SK-N-SH (cell line): ENCODE data around the gene PPP1R18. TPM values are rescaled to one million over a fixed set of nuclear protein-coding genes. Genes with fewer than 3 reads are reported as not detected.
A peak's percentile ranks its signal among the peaks of the same experiment; 100 is the strongest.
"Not testable (repeated sequence)": the region's sequence is repeated elsewhere in the genome, so short reads cannot be mapped to it uniquely, and the experiment has no call there.

Source experiments
- CTCF ChIA-PET: fragments of 300-600, 350-600 bp; formaldehyde crosslinking; extraction: SDS; loops from one replicate; lab custom pipeline; 2021; lab: Yijun Ruan, JAX
- POLR2A ChIA-PET: fragments of 350-600 bp; sonication (Branson Sonifier 250); formaldehyde crosslinking; extraction: SDS; loops from one replicate; lab custom pipeline; 2020; ENCODE audit warnings: antibody characterized with exemption, inconsistent platforms; lab: Yijun Ruan, JAX
- DNase-seq: peaks from one replicate; pipeline ENCODE4 v3.0.0; 2012
- H2AFZ ChIP-seq: fragments of 200-600 bp; sonication (generic); 2 replicates; pipeline ENCODE4 v1.8.1; 2016; ENCODE audit warnings: antibody characterized with exemption, mild to moderate bottlenecking, low read depth
- H3F3A ChIP-seq: fragments of 200-600 bp; sonication (generic); replicated peaks from 2 replicates; pipeline ENCODE3; 2016; ENCODE audit warnings: antibody characterized with exemption, mild to moderate bottlenecking; ENCODE audit not compliant: insufficient read depth
- H3K27ac ChIP-seq, 2 experiments: fragments of 200-500 bp in 1 of 2; fragments of 200-600 bp in 1 of 2; sonication (Bioruptor generic) in 1 of 2; sonication (generic), shearing (Covaris generic) in 1 of 2; 2 replicates each; pipeline versions ENCODE4 v1.5.1 to v1.6.1; 2014 to 2016; ENCODE audit warnings: low read depth in 2 of 2, inconsistent platforms in 1 of 2, low read length in 1 of 2, mild to moderate bottlenecking in 1 of 2, mixed read lengths in 1 of 2
- H3K27me3 ChIP-seq: fragments of 200-600 bp; sonication (generic), shearing (Covaris generic); 2 replicates; pipeline ENCODE4 v1.6.1; 2016; ENCODE audit warnings: mixed run types; ENCODE audit not compliant: insufficient read depth
- H3K36me3 ChIP-seq, 2 experiments: fragments of 200-500 bp in 1 of 2; fragments of 200-600 bp in 1 of 2; sonication (Bioruptor generic) in 1 of 2; sonication (generic) in 1 of 2; replicated peaks in 1 of 2; 2 replicates each; pipeline versions ENCODE3 to v1.5.1; 2014 to 2016; ENCODE audit warnings: low read length in 1 of 2, mild to moderate bottlenecking in 1 of 2; ENCODE audit not compliant: insufficient read depth in 2 of 2, control insufficient read depth in 1 of 2
- H3K4me1 ChIP-seq, 2 experiments: fragments of 200-500 bp in 1 of 2; fragments of 200-600 bp in 1 of 2; sonication (Bioruptor generic) in 1 of 2; sonication (generic), shearing (Covaris generic) in 1 of 2; 2 replicates each; pipeline versions ENCODE4 v1.5.1 to v1.6.1; 2014 to 2016; ENCODE audit warnings: low read depth in 1 of 2, low read length in 1 of 2, mixed run types in 1 of 2; ENCODE audit not compliant: insufficient read depth in 2 of 2, control insufficient read depth in 1 of 2
- H3K4me2 ChIP-seq: fragments of 200-600 bp; sonication (generic), shearing (Covaris generic); 2 replicates; pipeline ENCODE4 v1.6.1; 2017; ENCODE audit warnings: mixed run types
- H3K4me3 ChIP-seq, 2 experiments: fragments of 200-500 bp in 1 of 2; fragments of 200-600 bp in 1 of 2; sonication (Bioruptor generic) in 1 of 2; sonication (generic), shearing (Covaris generic) in 1 of 2; 2 replicates each; pipeline versions ENCODE4 v1.5.1 to v1.8.1; 2014 to 2016; ENCODE audit warnings: low read depth in 2 of 2, inconsistent platforms in 1 of 2, low read length in 1 of 2, mild to moderate bottlenecking in 1 of 2, mixed read lengths in 1 of 2, moderate library complexity in 1 of 2
- H3K79me2 ChIP-seq: fragments of 200-600 bp; sonication (generic); 2 replicates; pipeline ENCODE4 v1.8.1; 2017; ENCODE audit warnings: mild to moderate bottlenecking; ENCODE audit not compliant: insufficient read depth
- H3K9ac ChIP-seq: fragments of 200-600 bp; sonication (generic); 2 replicates; pipeline ENCODE4 v1.6.1; 2017; ENCODE audit warnings: mixed run types
- H3K9me2 ChIP-seq: fragments of 200-600 bp; sonication (generic); 2 replicates; pipeline ENCODE4 v1.6.1; 2017; ENCODE audit warnings: mixed run types
- H3K9me3 ChIP-seq: fragments of 200-600 bp; sonication (generic); 2 replicates; pipeline ENCODE4 v1.6.1; 2017; ENCODE audit warnings: mixed run types, mild to moderate bottlenecking, moderate library complexity
- H4K20me1 ChIP-seq: fragments of 200-600 bp; sonication (generic); 2 replicates; pipeline ENCODE4 v1.6.1; 2017; ENCODE audit warnings: mild to moderate bottlenecking, mixed run types; ENCODE audit not compliant: insufficient read depth
- CTCF ChIP-seq: fragments of 200-600 bp; sonication (generic); IDR thresholded peaks from 2 replicates; pipeline ENCODE4 v1.6.1; 2017; ENCODE audit warnings: antibody characterized with exemption, mild to moderate bottlenecking, moderate library complexity
- EZH2phosphoT487 ChIP-seq: fragments of 200-600 bp; sonication (generic); IDR thresholded peaks from 2 replicates; pipeline ENCODE4 v1.6.1; 2017; ENCODE audit warnings: low read depth, mixed run types, mild to moderate bottlenecking, antibody characterized with exemption, moderate library complexity, borderline replicate concordance
- IRF3 ChIP-seq: fragments of 150-350 bp; IDR thresholded peaks from 2 replicates; pipeline ENCODE4 v1.6.1; 2016; ENCODE audit warnings: mild to moderate bottlenecking, low read depth, low read length
- MAX ChIP-seq: IDR thresholded peaks from 2 replicates; pipeline ENCODE4 v1.4.0; 2012; ENCODE audit warnings: low read depth
- MXI1 ChIP-seq: IDR thresholded peaks from 2 replicates; pipeline ENCODE4 v1.6.1; 2012; ENCODE audit warnings: mild to moderate bottlenecking, low read depth, low read length, improper control_type of control experiment
- SMC3 ChIP-seq: IDR thresholded peaks from 2 replicates; pipeline ENCODE4 v1.6.1; 2012; ENCODE audit warnings: low read depth, low read length, improper control_type of control experiment
- WGBS: methylation state at CpG from one replicate; pipeline ENCODE4 v1.1.6; 2017; ENCODE audit warnings: low lambda C conversion rate; 5-methylcytosine and 5-hydroxymethylcytosine counted together
- polyA plus RNA-seq, 3 experiments: library from polyadenylated mRNA; depleted of rRNA; stranded (reverse); fragments of >200 nt; gene quantifications; 2 replicates each; pipeline ENCODE4 v1.2.3, GENCODE V29; 2012

Gene PPP1R18
- polyA plus RNA-seq, 1 of the 3 experiments (the other 2 are of a cell fraction), result 73.2 TPM

- ChIA-PET POLR2A (no interaction called here), CTCF (interaction anchor here (1.1 to 29.8 kb wide), 5 partner anchors 11 to 73 kb away, joined by 3 to 838 read pairs (median 3); partner anchors contain the start of genes FLOT1, MDC1 and TUBB)
- Histone ChIP-seq H3K36me3 (peaks cover 33 to 37% of the 10 kb centered on the region in 2 experiments), H3K4me3 (no peak overlapping the region), H3K9ac (peak overlapping the region; percentile 84; the same call in 1 of the 2 replicates), H3K9me3 (no peaks in the 10 kb centered on the region), H3K79me2 (peaks cover 36% of the 10 kb centered on the region), H4K20me1 (no peaks in the 10 kb centered on the region), H3K27me3 (no peaks in the 10 kb centered on the region), H2AFZ (no peak overlapping the region), H3K27ac (no peak overlapping the region), H3K4me2 (peak overlapping the region; percentile 80), H3F3A (peaks cover 21% of the 10 kb centered on the region), H3K9me2 (no peaks in the 10 kb centered on the region), H3K4me1 (peaks cover 0 to 5% of the 10 kb centered on the region in 2 experiments; a peak in 3 of 4 replicates)
- peak; percentile 41 for DNase-seq
- WGBS, result 87% methylated on average over 27 of the region's 27 CpGs
- no peak for TF ChIP-seq IRF3
- TF ChIP-seq MAX, result no peak
- TF ChIP-seq CTCF, result peak; percentile 35
- no peak for TF ChIP-seq EZH2phosphoT487
- no peak for TF ChIP-seq MXI1
- TF ChIP-seq SMC3, result no peak
Measured at GRCh38 chr6:30670760-30671527, 15.5 kb downstream of the PPP1R18 start.

GRCh38 chr6:30666300-30666699 lies 20.1 kb downstream of the PPP1R18 start:
- H3K9me2 ChIP-seq, H3K9me3 ChIP-seq, POLR2A ChIA-PET, H3F3A ChIP-seq, H3K27ac ChIP-seq, H3K27me3 ChIP-seq, H3K4me1 ChIP-seq, H2AFZ ChIP-seq, H3K9ac ChIP-seq, DNase-seq, H4K20me1 ChIP-seq, H3K4me2 ChIP-seq, H3K4me3 ChIP-seq: not testable (repeated sequence)
- CTCF ChIA-PET, result interaction anchor here (2.1 kb wide), 1 partner anchor 13 kb away, joined by 19 read pairs; no protein-coding TSS in a partner anchor
- Histone ChIP-seq H3K36me3 (peaks cover 66% of the 10 kb centered on the region in 2 experiments), H3K79me2 (peaks cover 20% of the 10 kb centered on the region)
- WGBS, result 93% methylated on average over 2 of the region's 2 CpGs
